ENCODE results near the gene GALNS.

- TF ChIP-seq CTCF (IDR thresholded peaks at IDR 0.05) (no peak), POLR2A (IDR thresholded peaks at IDR 0.05) (no peak)
Measured at GRCh38 chr16:88871349-88871702, 14.6 kb upstream of the GALNS start.
